ENCODE measurements around the gene LHPP.

- TF ChIP-seq CTCF (IDR thresholded peaks at IDR 0.05 in 8 of 11, conservative IDR thresholded peaks at IDR 0.05 in 3 of 11) (no peak), POLR2A (IDR thresholded peaks at IDR 0.05) (no peak)
These were observed 59.8 kb downstream of the LHPP start for GRCh38 chr10:124521429-124521871.

Data from spleen (tissue), 7 donors.